CMK (cell line): ENCODE results near the gene PLOD2.

Experiments used
- DNase-seq: peaks from one replicate; pipeline ENCODE4 v3.0.0-alpha.2; 2010; ENCODE audit warnings: low read depth

The PLOD2 gene

GRCh38 chr3:146166415-146166821, 5.4 kb upstream of the PLOD2 start:
- DNase-seq: no peak

GRCh38 chr3:146165877-146166276, 4.9 kb upstream of the PLOD2 start:
- DNase-seq: no peak

DNA sequence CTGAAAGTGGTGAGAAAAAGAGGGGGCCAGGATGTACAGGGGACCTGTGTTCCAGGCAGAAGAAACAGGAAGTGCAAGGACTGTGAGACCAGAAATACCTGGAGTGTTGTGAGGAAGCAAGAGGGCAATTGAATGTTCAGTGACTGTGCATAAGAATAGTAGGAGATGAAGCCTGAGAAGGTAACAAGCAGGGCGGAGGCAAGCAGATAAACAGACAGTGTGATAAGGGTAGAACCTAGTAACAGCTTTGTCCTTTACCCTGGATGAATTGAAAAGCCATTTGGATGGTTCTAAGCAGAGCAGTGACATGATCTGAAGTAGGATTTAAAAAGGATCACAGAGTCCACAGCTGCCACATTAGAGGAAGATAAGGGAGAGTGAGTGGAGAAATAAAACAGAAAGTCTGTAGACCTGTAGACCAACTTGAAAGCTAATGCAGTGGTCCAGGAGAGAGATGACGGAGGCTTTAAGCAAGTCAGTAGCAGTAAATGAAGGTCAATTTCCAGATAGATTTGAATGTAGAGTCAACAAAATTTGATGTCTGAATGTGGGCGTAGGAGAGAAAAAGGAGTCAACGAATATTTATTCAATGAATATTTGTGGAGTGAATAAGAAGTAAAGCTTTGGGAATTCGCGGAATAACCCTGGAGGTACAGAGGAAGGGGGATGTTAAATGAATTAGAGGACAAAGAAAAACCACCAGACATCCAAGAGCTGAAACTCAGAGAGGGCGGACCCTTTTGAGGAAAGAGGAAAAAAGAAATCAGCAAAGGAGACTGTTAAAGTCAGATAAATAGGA, 4.2 kb upstream of the PLOD2 start:
- DNase-seq: no peak

DNA sequence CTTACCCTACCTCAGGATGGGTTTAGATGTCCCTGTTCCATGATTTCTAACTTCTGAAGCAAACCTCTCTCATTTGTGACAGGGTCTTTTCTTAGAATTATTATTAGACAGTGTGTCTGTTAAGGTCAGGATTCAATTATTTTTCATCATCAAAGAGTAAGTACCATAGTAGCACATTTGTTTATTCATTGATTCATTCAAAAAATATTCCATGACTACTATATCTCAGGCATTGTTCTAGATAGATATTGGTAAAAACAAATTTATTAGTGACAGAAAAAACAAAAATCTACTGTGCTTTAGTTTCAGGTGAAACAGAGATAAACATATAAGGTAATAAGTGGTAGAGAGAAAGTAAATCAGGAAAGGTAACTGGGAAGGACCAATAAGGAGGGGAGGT, 3.5 kb upstream of the PLOD2 start:
- DNase-seq: no peak

DNA sequence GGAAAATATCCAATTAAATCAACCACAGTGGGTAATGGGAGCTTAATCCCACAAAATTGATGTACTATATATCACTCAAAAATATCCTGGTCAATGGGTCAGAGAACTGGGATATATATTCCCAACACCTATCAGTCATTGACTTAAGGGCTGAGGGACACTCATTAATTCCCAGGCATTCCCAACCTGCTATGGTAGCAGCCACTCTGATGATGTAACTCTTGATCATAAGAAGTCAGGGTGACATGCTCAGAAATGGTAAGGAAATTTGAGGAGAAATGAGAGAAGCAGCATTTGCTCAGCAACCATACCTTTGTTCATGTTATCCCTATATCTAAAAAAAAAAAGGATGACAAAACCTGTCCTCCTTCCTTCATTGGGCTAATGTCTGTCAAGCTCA, 3.1 kb upstream of the PLOD2 start:
- DNase-seq: no peak

DNA sequence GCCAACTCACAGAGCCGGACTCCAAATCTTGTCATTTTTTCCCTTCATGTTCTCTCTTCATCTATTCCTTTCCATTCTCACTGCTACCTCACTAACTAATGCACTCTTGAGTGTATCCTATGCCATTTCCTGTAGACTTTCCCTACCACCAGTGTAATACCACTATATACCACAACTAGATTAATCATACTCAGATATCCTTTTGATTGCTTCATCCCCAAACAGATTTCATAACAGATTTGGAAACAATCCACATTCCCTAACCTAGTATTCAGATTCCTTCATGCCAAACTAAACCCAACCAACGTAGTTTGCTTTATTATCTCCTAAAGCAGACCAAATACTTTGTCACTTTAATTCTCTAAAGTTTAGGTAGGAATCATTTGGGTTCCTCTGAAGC, 2.6 kb upstream of the PLOD2 start:
- DNase-seq: no peak

DNA sequence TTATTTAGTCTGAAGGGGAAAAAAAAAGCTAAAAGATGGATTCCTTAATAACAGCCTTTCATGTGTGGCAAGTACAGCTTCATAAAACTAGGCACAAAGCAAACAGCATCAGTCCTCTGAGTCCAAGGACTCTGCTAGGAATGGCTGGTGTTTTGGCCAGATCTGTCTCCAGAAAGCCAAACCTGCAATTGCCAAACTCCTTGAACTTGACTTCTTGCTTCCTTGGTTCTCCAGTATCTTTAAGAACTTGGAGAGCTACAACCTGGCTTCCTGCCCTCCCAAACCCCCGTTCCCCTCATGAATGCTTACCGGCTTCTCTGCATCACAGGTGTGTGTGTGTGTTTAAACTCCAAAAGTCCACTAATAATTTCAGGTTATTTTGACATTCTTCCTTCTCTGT, 1.6 kb upstream of the PLOD2 start:
- DNase-seq: no peak

GRCh38 chr3:146161663-146162002, 649 bp upstream of the PLOD2 start:
- DNase-seq: no peak

DNA sequence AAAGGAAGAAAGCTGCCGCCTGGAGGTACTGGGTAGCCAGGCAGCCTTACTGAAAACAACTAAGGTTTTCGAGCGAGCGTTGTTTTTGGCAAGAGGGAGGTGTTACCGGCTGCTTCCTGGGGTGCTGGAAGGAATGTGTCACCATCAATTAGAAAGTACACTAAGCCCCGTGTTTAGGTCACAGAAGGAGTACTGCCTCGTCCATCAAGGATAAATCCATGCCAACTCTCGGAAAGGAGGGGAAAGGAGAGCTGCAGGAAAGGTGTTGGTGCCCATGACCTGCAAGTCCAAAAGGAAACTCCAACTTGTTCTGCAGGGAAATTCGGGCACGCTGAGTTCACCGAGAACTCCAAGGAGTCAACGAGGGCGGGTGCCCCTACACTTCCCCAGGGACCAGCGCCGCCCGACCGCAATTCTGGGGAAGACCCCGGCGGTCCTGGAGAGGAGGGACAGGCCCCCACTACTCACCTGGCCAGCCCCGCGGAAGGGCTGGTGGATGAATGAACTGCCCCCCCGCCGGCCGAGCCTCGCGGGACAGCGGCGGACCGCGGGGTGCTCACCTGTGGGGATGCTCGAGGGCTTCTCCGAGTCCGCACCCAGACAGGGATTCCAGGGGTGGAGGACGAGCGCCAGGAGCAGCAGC, 542 bp downstream of the PLOD2 start:
- no peak for DNase-seq

DNA sequence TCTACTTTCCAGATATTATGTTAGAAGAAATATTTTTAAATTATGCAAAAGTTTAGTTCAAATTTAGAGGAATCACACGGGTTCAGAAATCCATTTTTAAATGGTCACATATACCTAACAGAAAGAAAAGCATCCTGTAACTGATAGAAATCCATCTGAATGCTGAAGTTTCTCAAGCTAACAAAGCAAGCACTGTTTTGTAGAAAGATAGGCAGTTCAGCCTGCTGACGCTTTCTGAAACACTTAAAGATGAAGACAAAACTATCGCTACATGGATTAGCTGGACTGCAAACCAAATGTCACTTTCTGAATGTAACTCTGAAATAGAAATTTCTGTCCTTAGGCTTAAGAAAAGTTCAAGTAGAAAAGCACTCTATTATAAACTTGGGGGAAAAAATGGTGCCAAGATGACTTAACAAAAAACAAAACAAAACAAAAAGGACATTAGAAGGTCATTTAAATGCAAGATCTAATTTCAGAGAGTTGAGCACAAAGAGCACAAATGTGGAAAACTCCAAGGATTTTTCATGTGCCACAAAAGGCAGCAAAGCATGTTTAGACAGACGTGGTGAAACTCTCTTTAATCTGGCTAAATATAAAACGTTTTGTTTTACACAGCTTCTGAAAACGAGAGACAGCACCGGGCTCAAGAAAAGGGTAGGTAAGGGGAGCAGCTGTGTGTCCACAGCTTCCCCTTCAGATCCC, 1.2 kb downstream of the PLOD2 start:
- no peak for DNase-seq

DNA sequence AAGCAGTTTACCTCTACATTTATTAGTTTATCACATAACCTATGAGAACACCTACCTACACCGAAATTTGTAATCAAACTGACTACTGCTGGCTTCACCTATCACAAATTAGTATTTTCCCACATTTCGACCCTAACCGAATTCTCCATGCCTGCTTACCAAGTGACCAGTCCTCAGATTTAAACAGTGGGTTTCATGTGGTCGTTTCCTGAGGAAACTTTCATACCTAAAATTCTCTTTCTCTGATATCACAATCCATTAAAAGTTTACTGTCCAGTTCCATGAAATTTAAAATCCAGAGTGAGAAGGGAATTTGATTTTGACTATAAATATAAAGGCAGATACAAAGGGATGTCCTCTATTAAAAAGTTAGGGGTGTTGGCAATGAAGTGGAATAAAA, 1.9 kb downstream of the PLOD2 start:
- DNase-seq: no peak

- no peak for DNase-seq
Measured at GRCh38 chr3:146157325-146158060, 3.5 kb downstream of the PLOD2 start.

- no peak for DNase-seq
Measured at GRCh38 chr3:146156666-146157314, 4.2 kb downstream of the PLOD2 start.

GRCh38 chr3:146156095-146156494, 4.9 kb downstream of the PLOD2 start:
- no peak for DNase-seq

- no peak for DNase-seq
Measured at GRCh38 chr3:146154995-146155394, 6.0 kb downstream of the PLOD2 start.

DNA sequence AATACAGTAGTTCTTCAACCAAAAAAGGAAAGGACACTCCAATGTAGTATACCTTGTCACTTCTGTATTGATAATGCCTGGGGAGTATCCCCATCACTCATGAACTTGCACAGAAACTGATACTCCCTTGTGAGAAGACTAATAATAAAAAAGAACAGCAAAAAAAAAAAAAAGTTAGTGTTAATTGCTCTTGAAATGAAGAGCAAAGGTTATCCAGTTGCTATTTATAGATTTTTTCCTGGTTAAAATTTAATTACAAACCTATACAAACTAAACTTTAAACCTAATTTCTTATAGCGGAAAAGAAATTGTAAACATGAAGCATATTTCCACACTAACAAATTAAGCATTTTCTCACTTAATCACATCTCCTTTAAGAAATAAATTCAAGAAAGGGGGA, 6.7 kb downstream of the PLOD2 start:
- DNase-seq: no peak

- DNase-seq: no peak
Measured at GRCh38 chr3:146153429-146153828, 7.6 kb downstream of the PLOD2 start.

- DNase-seq: no peak
Measured at GRCh38 chr3:146152834-146153233, 8.2 kb downstream of the PLOD2 start.

GRCh38 chr3:146148468-146148931, 12.5 kb downstream of the PLOD2 start:
- no peak for DNase-seq

DNA sequence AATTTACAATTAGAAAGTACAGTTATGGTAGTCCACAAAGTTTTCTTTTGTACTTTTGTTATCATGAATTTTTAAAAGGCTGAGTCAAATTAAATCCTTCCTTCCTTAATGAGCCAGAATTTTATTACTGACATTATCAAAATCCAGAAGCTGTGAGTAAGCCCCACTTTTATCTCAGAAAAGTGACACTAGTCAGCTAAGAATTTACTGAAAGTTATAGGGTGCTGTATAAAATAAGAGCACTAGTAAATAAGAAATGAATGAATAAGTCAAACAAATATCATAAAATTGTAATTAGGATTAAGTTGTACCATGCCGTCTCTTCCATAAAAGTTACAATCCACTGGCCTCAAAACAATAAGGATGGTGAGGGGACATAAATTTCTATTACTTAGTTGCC, 15.3 kb downstream of the PLOD2 start:
- DNase-seq: no peak

GRCh38 chr3:146142757-146143156, 18.2 kb downstream of the PLOD2 start:
- no peak for DNase-seq

GRCh38 chr3:146139586-146140110, 21.3 kb downstream of the PLOD2 start:
- no peak for DNase-seq
